Heart left ventricle (tissue), 13 donors: Measurements from ENCODE around the gene C5AR1.

Experiments
- POLR2A ChIP-seq, 2 donors: fragments of 450-650 bp; IDR thresholded peaks; one replicate each; pipeline ENCODE4 v1.6.1; 2017; ENCODE audit warnings: antibody characterized with exemption in 2 of 2, mild to moderate bottlenecking in 2 of 2, moderate library complexity in 2 of 2
- TF ChIP-seq, protein P1 (sequence below), 12 donors: fragments of 200-600 bp; sonication (generic) in 4 of 12; IDR thresholded peaks; one replicate each; pipeline versions ENCODE4 v1.5.0 to v1.8.0; 2018 to 2022; ENCODE audit warnings: antibody characterized with exemption in 12 of 12, mild to moderate bottlenecking in 5 of 12
- donor health status: ischemic (EF 13 %, LVEDD 7.1; RV severe dilation, severe dysfunction).
- donor health status: DM: no; HTN: yes; CAD: no.
- donor health status: DM: no; HTN: no; CAD: no.
- donor health status: ischemic (EF 25% LVEDD 6.9; RV normal size, moderate dysfunction).
- donor health status: ischemic (EF 25% LVEDD 5.7; RV mildly dilated, moderate dysfunction).
- donor health status: ischemic (EF 35%, LVEDD 5.7; RV mildly dilated, moderate dysfunction).
- donor health status: nonischemic (EF 11% LVEDD 7.7; RV severe dilation, severe dysfunction).
- donor health status: DM: yes; HTN: yes; CAD: no.
- donor health status: PGD.
- donor health status: ischemic (EF 29% LVEDD 5.4; RV normal size, mild dysfunction).
- donor health status: nonischemic (EF 23%, LVEDD 6.1; RV moderate dilation, normal function).

DNA sequence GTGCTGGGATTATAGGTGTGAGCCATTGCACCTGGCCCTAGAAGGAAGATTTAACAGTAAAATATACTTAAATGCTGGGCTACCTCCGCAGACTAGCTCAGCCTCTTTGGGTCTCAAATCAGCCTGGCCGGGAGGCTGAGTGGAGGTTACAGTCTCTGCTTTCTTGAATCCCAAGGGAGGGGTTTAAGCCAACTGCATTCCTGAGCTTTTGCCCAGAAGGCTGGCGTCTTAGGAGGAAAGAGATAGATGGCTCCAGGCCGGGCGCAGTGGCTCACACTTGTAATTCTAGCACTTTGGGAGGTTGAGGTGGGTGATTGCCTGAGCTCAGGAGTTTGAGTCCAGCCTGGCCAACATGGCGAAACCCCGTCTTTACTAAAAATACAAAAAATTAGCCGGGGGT lies 623 bp upstream of the C5AR1 start:
- TF ChIP-seq, protein P1, sequence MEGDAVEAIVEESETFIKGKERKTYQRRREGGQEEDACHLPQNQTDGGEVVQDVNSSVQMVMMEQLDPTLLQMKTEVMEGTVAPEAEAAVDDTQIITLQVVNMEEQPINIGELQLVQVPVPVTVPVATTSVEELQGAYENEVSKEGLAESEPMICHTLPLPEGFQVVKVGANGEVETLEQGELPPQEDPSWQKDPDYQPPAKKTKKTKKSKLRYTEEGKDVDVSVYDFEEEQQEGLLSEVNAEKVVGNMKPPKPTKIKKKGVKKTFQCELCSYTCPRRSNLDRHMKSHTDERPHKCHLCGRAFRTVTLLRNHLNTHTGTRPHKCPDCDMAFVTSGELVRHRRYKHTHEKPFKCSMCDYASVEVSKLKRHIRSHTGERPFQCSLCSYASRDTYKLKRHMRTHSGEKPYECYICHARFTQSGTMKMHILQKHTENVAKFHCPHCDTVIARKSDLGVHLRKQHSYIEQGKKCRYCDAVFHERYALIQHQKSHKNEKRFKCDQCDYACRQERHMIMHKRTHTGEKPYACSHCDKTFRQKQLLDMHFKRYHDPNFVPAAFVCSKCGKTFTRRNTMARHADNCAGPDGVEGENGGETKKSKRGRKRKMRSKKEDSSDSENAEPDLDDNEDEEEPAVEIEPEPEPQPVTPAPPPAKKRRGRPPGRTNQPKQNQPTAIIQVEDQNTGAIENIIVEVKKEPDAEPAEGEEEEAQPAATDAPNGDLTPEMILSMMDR (IDR thresholded peaks at IDR 0.05): no peak
- TF ChIP-seq POLR2A (IDR thresholded peaks at IDR 0.05): no peak
